GM21737 (cell line): ENCODE measurements around the gene TLR1.
"Not testable (repeated sequence)": the region's sequence is repeated elsewhere in the genome, so short reads cannot be mapped to it uniquely, and the experiment has no call there.

Experiments used
- ATAC-seq: cut with Tn5 transposase; IDR thresholded peaks from one replicate; pipeline ENCODE4 v1.9.1; 2021; ENCODE audit warnings: mild to moderate bottlenecking, moderate library complexity; ENCODE audit not compliant: unreplicated experiment

The TLR1 gene

DNA sequence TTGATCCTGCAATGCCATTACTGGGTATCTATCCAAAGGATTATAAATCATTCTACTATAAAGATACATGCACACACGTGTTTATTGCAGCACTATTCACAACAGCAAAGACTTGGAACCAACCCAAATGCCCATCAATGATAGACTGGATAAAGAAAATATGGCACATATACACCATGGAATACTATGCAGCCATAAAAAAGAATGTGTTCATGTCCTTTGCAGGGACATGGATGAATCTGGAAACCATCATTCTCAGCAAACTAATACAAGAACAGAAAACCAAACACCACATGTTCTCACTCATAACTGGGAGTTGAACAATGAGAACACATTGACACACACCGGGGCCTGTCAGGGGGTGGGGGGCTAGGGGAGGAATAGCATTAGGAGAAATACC lies 26.7 kb downstream of the TLR1 start:
- not testable (repeated sequence) for ATAC-seq

DNA sequence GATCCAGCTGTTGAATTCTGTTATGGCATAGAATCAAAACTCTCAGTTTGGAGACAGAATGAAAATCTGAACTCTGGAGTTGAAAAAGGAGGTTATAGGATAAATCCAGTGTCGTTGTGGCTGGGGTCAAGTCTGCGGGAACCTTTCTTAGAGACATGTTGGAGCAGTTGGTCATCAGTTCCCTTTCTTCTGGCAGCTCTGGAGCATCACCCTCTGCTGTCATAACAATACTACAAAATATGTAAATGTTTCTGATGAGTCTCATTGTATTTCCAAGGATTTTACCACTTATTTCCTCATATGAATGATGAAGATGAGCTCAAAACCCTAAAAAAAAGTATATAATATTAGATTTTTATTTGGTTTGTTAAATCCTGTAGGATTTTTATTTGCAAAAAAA lies 29.3 kb downstream of the TLR1 start:
- ATAC-seq, result no peak

DNA sequence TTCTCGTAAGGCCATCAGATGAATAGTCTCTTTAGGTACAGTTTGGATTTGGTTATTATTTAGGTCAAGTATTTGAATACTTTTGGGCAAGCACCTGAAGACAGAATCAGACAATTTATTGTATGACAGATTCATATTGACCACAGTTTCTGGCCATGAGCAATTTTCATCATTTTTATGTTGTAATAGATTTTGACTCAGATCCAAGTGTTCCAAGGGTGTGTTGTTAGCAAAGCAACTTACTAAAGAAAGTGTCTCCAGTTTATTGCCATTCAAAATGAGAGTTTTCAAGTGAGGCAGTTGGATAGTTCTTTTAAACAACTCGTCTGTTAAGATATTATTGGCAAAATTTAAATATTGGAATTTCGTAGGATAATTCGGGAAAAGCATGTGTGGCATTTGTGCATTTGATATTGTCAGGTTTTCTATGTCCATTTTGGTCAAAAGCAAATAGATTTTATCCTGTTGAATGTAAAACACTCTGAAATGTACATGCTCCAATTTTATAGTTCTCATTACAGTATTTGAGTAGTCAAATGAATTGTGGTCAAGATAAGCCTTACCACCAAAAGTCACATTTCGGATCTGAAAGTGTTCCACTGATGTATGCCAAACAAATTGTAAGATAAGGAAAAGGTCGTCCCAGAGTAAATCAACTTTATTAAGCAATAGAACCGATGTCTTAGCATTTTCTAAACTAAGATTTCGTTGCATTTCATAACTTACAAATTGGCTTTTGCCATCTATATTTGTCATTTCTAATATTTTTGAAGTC lies 30.2 kb downstream of the TLR1 start:
- ATAC-seq, result no peak

DNA sequence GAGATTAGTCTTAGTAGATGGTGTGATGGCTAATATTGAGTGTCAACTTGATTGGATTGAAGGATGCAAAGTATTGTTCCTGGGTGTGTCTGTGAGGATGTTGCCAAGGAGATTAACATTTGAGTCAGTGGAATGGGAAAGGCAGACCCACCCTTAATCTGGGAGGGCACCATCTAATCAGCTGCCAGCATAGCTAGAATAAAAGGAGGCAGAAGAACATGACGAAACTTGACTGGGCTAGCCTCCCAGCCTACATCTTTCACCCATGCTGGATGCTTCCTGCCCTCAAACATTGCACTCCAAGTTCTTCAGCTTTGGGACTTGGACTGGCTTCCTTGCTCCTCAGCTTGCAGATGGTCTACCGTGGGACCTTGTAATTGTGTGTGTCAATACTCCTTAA lies 34.3 kb downstream of the TLR1 start:
- ATAC-seq, result not testable (repeated sequence)

DNA sequence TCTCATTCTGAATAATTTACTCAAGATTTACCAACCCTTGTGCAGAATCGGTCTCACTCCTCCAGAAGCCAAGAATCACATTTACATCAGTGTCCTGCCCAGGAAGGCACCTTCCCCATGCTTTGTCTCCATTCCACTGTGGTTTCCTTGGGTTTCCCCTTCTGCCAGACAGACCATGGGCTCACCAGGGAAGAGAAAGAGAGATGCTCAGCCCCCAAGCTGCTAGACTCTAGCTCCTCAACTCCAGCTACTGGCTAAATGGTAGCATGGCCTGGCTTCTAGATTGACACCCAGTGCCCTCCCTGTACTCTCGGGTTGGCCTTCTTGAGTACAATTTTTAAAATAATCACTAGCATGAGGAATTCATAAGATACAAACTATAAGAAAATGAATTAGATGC lies 34.7 kb downstream of the TLR1 start:
- ATAC-seq, result no peak

DNA sequence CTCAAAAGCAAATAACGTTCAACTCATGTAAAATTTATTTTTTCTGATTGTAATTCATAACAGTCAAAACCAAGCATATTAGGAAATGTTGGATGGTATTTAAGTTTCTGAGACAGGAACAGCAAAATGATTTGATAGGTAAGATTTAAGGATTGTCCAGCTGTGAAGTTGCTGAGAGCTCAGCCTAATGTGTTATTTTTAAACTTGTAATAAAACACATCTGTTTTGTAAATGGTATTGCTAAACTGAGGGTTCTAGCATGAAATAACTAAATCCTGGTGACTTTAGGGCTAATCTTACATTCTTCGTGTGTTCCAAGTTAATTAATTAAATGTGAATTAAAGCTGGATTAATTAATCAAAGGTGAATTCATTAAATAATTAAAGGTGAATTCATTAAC lies 35.1 kb downstream of the TLR1 start:
- ATAC-seq, result no peak

DNA sequence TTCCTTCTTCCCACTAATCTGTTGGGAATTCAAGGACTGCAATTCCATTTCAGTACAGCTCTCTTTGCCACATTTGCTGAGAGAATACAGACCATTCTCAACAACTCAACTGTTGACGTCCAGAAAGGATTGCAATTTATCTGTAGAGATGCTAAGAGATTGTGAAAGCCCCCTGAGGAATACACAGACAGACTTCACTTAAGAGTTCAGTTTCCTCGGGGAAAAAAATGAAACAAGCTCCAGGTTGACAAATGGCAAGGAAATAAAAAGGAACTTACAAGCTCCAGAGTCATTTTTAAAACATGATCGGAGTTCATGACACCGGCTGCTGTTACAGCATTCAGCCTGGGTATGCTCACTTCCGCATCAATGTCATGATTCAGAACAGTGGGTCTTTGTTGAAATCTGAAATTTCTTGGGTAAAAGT lies 35.6 kb downstream of the TLR1 start:
- no peak for ATAC-seq

DNA sequence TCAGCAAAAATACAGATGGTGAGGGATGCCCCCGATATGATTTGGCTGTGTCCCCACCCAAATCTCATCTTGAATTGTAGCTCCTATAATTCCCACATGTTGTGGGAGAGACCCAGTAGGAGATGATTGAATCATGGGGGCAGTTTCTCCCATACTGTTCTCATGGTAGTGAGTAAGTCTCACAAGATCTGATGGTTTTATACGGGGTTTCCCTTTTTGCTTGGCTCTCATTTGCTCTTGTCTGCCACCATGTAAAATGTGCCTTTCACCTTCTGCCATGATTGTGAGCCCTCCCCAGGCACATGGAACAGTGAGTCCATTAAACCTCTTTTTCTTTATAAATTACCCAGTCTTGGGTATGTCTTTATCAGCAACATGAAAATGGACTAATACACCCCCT lies 37.7 kb downstream of the TLR1 start:
- ATAC-seq, result not testable (repeated sequence)

DNA sequence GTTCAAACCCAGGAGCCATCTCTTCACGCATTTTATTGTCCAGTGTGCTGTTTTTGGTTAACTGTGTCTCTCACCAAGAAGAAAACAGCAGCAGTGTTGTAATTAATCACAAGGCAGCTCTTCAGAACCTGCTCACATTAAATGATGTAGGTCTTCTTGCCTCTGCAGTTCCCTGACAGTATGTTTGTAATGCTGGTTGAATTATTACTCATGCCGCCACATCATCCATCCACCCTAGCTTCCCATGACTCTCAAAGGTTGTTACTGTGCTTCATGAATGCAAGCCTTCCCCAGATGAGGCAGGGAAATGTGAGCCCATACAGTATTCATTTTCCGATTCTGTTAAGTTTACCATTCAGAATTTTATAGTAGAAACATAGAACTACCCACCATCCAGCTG lies 39.2 kb downstream of the TLR1 start:
- no peak for ATAC-seq

DNA sequence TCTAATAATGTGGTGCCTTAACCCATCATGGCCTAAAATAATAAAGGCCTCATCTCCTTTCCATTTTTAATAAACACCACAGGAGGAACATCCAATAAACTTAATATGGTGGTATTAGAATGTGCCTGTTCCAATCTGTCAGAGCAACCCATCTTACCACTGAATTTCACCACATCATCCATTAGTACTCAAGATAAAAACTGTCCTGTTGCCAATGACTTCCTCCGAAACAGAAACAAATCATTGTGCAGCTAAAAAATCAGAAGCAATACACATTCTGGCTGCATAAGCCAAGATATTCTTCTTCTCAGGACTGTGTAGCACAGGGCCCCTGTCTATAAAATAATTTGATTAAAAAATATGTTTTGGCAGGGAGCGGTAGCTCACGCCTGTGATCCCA lies 40.3 kb downstream of the TLR1 start:
- ATAC-seq, result no peak

DNA sequence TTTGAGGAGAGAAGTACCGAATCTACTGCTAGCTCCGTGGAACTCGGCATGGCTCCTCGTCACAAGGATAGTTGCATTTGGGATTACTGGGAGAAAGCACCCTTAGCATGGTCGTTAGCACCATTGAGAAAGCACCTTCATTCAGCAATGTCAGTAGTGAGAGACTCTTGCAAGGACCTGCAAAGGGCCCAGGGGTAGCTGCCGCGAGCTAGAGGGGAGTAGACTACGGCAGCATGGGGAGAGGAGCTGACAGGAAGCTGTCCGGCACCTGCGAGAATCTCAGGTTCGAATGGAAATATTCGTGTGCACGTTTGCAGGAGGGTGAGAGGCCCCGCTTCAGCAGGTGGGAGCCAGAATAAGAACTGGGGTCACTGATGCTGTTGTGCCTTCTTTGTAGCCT lies 42.0 kb downstream of the TLR1 start:
- ATAC-seq, result peak; percentile 29

DNA sequence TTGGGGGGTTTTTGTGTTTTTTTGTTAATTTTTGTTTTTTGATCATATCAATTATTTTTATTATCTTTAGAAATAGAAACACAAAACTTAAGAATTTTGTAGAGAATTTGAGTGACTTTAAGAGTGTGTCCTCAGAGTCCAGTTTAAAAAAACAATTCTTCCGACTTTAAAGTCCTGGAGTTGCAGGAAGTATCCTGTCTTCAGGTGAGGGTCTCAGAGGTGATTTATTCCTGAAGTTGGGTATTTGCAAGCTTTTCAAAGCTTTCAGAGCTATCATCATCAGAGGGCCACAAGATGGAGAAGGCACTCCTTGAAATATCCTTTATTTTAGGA lies 44.8 kb downstream of the TLR1 start:
- no peak for ATAC-seq

DNA sequence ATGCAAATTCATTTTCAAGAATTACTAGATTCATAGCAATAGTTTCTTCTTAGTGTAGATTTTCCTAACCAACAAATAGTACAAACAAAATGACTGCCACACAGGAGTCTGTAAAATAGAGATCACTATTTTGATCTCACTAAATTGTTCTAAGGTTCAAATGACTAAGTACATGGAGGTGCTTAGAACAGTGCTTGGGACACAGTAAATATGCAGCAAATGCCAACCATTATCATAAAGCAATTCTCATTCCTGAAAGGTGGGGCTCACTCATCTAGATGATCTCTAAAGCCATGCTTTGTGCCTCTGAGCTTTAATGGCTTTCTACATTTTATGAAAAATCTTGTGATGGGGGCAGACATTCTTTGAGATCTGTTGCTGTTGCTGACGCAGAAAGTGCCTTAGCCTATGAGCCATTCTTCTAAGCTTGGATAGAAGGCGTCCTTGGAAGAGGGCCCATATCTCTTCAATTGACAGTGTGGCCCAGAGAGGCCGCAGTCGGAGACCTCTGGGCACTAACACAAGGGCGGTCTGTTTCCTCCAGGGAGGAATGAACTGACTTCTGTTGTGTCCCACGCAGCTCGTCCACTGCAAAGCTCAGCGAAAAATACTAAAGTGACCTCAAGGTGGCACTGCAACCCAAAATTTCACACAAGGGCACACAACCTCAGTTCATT lies 45.3 kb downstream of the TLR1 start:
- peak; percentile 36 for ATAC-seq

DNA sequence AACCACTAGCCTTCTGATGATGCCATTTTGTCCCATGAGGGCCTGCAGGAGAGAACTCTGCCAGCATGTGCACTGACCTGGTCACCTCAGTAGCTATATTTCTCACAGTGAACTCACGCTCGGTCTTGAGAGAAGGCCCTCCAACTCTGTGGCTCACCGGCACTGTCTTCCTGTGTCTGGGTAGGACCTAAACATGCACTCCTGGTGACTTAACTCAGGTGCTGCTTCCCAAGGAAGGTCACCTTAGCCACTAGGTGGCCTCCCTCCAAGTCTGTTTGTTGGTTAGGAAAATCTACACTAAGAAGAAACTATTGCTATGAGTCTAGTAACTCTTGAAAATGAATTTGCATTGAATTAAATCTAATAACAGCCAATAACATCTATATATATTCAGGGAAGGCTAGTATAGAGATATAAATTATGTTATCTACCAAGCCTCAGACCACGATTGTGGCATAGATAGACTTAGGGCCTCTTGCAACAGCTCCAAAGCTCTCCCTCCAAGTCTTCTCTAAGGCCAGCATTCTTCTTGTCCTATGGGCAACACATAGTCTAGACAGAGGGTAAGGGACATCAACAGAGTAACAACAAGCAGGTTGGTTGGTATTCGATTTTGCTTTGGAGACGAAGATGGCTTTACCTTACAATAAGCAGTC lies 46.5 kb downstream of the TLR1 start:
- ATAC-seq, result no peak

DNA sequence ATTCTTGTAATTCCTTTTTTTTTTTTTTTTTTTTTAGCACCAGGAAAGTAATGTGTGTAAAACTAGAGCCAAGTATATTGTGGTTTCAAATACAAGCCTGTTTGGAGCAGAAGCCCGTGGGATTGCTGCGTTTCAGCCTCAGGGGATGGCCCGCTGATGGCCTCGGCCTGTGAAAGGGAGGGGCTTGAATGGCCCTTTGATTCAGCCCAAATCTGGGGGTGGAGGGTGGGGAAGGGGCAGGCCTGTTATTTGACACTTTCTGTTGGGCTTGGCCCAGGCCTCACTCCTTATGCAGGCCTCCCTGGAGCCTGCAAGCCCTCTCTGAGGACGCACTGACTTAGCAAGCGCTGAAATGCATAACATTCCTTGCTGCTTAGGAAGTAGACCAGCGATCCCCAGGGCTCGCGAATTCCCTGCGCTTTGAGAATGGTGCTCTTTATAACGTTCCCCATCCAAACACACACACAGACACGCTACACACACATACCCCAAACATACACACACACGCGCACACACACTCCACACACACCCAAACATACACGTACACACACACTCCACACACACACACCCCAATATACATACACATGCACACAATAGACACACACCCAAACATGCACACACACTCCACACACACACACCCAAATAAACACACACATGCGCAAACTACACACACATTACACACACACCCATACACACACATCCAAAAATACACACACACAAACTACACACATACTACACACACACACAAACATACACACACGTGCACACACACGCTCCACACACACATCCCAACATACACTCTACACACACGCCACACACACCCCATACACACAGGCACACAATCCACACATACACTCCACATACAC lies 51.4 kb downstream of the TLR1 start:
- no peak for ATAC-seq

DNA sequence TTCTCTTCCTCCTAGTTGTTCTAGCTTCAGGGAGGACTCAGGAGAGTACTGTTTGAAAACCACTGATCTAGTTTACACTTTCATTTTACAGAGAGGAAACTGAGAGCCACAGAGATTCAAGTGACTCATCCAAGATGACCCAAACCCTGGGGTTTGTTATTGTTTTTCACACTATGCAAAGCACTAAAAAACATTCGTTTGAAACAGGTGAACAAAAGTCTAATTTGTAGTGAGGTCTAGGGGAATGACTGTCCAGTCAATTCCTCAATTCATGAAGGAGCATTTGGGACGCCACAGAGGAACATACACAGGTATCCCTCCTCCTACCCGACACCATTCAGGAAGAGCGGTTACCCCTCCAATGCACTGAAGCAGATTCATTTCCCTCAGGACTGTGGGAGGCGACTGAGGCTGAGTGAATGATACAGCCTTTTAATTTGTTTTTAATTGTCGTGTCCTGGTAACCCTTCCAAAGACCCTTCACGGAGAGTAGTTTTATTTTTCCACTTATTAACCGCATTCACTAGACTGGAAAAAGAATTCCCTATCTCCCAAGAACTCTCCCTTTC lies 52.1 kb downstream of the TLR1 start:
- ATAC-seq, result peak; percentile 93

DNA sequence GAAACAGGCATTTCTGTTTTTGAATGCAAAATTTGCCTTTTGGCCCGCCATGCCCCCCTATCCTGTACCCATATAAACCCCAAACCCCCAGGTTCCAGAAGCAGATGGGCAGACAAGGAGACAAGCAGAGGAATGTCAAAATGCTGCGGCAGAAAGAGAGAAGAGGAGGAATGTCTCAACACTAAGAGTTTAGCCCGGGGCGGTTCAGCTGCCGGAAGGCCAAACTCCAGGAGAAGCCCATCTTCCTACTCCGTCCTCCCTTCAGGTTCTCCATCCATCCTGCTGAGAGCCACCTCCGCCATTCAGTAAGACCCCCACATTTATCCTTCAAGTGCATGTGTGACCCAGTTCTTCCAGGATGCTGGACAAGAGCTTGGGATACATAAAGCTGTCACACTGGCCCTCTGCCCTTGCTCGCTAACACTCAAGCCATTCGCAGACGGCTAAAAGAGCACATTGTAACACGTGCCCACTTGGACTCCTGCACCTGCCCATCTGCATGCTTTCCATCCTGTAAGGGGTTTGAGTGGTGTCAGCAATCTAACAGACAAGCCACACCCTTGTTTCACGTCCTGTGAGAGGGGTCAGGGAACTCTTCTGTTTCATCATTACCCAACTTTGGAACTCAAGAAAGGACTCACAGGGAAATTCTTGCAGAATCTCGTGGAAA lies 53.1 kb downstream of the TLR1 start:
- ATAC-seq, result no peak

DNA sequence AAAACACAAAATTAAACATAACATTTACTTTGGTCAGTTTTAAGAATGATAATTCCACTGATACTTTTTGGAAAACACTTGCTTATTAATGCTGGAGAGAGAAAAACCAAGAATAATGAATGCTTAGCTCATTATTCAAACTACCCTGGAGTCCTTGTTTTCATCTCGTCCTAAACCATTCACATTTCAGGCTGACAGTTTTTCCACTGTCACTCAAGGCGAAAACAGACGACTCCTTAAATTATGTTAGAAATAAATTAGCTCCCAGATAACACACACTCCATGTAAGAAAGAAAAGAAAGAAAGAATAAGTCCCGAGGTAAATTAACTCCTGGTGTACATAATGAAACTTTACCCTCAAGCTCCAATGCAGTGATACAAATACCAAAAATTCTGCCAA lies 55.3 kb downstream of the TLR1 start:
- ATAC-seq, result no peak

DNA sequence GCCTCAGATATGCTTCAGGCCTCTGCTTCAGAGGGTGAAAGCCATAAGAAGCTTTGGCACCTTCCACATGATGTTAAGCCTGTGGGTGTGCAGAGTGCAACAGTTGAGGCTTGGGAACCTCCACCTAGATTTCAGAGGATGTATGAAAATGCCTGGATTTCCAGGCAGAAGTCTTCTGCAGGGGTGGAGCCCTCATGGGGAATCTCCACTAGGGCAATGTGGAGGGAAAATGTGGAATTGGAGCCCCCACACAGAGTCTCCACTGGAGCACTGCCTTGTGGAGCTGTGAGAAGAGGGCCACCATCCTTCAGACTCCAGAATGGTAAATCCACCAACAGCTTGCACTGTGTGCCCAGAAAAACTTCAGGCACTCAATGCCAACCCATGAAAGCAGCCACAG lies 57.0 kb downstream of the TLR1 start:
- no peak for ATAC-seq
